ENCODE measurements around the gene CANX.

DNA sequence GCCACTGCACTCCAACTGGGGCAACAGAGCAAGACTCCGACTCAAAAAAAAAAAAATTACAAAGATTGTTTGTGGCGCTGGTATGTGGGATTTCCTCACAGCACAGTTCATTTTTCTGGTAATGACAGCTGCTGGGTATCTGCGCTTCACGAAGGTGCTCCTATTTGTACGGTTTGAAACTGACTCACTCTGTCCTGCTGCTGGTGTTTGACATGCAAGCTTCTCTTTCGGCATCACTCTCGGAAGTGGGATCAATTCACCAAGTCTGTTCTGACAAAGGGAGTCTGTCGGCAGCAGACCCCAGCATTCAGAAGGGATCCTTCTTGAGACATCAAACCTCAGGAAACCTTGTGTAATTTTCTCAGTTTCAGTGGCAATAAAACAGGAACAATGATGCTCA, 60.2 kb downstream of the CANX start:
- TF ChIP-seq EZH2 (IDR thresholded peaks at IDR 0.05; ENCODE audit: borderline replicate concordance, low read length) = no peak
- TF ChIP-seq, protein P1, sequence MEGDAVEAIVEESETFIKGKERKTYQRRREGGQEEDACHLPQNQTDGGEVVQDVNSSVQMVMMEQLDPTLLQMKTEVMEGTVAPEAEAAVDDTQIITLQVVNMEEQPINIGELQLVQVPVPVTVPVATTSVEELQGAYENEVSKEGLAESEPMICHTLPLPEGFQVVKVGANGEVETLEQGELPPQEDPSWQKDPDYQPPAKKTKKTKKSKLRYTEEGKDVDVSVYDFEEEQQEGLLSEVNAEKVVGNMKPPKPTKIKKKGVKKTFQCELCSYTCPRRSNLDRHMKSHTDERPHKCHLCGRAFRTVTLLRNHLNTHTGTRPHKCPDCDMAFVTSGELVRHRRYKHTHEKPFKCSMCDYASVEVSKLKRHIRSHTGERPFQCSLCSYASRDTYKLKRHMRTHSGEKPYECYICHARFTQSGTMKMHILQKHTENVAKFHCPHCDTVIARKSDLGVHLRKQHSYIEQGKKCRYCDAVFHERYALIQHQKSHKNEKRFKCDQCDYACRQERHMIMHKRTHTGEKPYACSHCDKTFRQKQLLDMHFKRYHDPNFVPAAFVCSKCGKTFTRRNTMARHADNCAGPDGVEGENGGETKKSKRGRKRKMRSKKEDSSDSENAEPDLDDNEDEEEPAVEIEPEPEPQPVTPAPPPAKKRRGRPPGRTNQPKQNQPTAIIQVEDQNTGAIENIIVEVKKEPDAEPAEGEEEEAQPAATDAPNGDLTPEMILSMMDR (IDR thresholded peaks at IDR 0.05; ENCODE audit: low read length) = no peak

Data from OCI-LY1 (cell line).